Measurements from ENCODE around the gene KDM4F. TPM values are rescaled to one million over a fixed set of nuclear protein-coding genes. Genes with fewer than 3 reads are reported as not detected.

Gene KDM4F
- total and polyA plus RNA-seq, 11 donors = not detected

- intact Hi-C loops (cut with DNase I) = loop anchor here in 2 of 10 donors (5.0 kb wide), 1 partner anchor 54 kb away; no protein-coding TSS in a partner anchor
- TF ChIP-seq POLR2A (IDR thresholded peaks at IDR 0.05) (no peak), CTCF (IDR thresholded peaks at IDR 0.05) (no peak)
- H3K36me3 ChIP-seq = no peaks in the 10 kb centered on the region
- H3K4me1 ChIP-seq = peaks cover 0 to 58% (median 28%) of the 10 kb centered on the region in 12 donors
- H3K9me3 ChIP-seq = no peaks in the 10 kb centered on the region
- 92 to 95% (median 93%) methylated on average over 3 of the region's 3 CpGs for WGBS, 4 donors
- DNase-seq (no peak), ATAC-seq (no peak)
- H3K4me3 ChIP-seq = no peak overlapping the region
- no peak overlapping the region for H3K27ac ChIP-seq
- H3K27me3 ChIP-seq = no peaks in the 10 kb centered on the region
Measured at GRCh38 chr11:95093548-95093947, 44.3 kb downstream of the KDM4F start.

GRCh38 chr11:95095858-95096587 is 46.8 kb downstream of the KDM4F start:
- ATAC-seq (peak in 3 of 4 donors; percentile 60 to 75 (median 60)), DNase-seq (no peak)
- H3K4me3 ChIP-seq = peak overlapping the region in 1 of 12 donors; percentile 18
- intact Hi-C loops (cut with DNase I) = loop anchor here in 2 of 10 donors (5.0 kb wide), 2 partner anchors 41 to 56 kb away; no protein-coding TSS in a partner anchor
- no peaks in the 10 kb centered on the region for H3K36me3 ChIP-seq
- H3K9me3 ChIP-seq = no peaks in the 10 kb centered on the region
- peak overlapping the region in 3 of 12 donors; percentile 2 to 76 (median 26) for H3K27ac ChIP-seq
- TF ChIP-seq POLR2A (IDR thresholded peaks at IDR 0.05) (no peak), CTCF (IDR thresholded peaks at IDR 0.05) (no peak)
- 33 to 44% (median 38%) methylated on average over 4 of the region's 4 CpGs for WGBS, 4 donors
- peaks cover 0 to 48% (median 18%) of the 10 kb centered on the region in 12 donors for H3K4me1 ChIP-seq
- no peaks in the 10 kb centered on the region for H3K27me3 ChIP-seq

- no peak for DNase-seq
- intact Hi-C loops (cut with DNase I) = loop anchor here in 2 of 10 donors (5.0 kb wide), 2 partner anchors 40 to 55 kb away; no protein-coding TSS in a partner anchor
- Histone ChIP-seq H3K4me1 (peaks cover 0 to 36% (median 10%) of the 10 kb centered on the region in 12 donors), H3K27ac (no peak overlapping the region), H3K9me3 (no peaks in the 10 kb centered on the region), H3K36me3 (peaks cover 0 to 7% (median 0%) of the 10 kb centered on the region in 9 donors), H3K4me3 (no peak overlapping the region), H3K27me3 (no peaks in the 10 kb centered on the region)
- TF ChIP-seq POLR2A (IDR thresholded peaks at IDR 0.05) (no peak), CTCF (IDR thresholded peaks at IDR 0.05) (no peak)
- no peak for ATAC-seq
- WGBS, 4 donors = 68 to 78% (median 73%) methylated on average over 3 of the region's 3 CpGs
Measured at GRCh38 chr11:95097209-95097608, 48.0 kb downstream of the KDM4F start.

- Histone ChIP-seq H3K36me3 (peaks cover 0 to 12% (median 0%) of the 10 kb centered on the region in 9 donors), H3K4me1 (peaks cover 0 to 24% (median 3%) of the 10 kb centered on the region in 12 donors), H3K4me3 (no peak overlapping the region), H3K27me3 (no peaks in the 10 kb centered on the region), H3K27ac (no peak overlapping the region), H3K9me3 (no peaks in the 10 kb centered on the region)
- ATAC-seq (no peak), DNase-seq (no peak)
- intact Hi-C loops (cut with DNase I) = loop anchor here in 2 of 10 donors (5.0 kb wide), 2 partner anchors 38 to 53 kb away; no protein-coding TSS in a partner anchor
- TF ChIP-seq POLR2A (IDR thresholded peaks at IDR 0.05) (no peak), CTCF (IDR thresholded peaks at IDR 0.05) (no peak)
- 88 to 95% (median 92%) methylated on average over 3 of the region's 3 CpGs for WGBS, 4 donors
Measured at GRCh38 chr11:95098826-95099225, 49.6 kb downstream of the KDM4F start.
